ENCODE results near the gene ERCC1.

ERCC1 gene

GRCh38 chr19:45456500-45456815, 32.7 kb upstream of the ERCC1 start:
- Histone ChIP-seq H3K4me3 (ENCODE audit: low read length) (no peak overlapping the region), H3K4me2 (ENCODE audit: low read length) (peak overlapping the region; percentile 24; the same call in 1 of the 2 replicates), H3K36me3 (ENCODE audit: control insufficient read depth, low read length) (no peaks in the 10 kb centered on the region), H3K4me1 (ENCODE audit: control insufficient read depth, low read length) (peaks cover 53% of the 10 kb centered on the region), H4K20me1 (ENCODE audit: control insufficient read depth, insufficient read depth, low read depth, low read length) (no peaks in the 10 kb centered on the region), H3K79me2 (ENCODE audit: control insufficient read depth, low read length) (no peaks in the 10 kb centered on the region), H3K9me2 (replicated peaks; ENCODE audit: control insufficient read depth, low read length) (no peaks in the 10 kb centered on the region), H3K27ac (ENCODE audit: low read depth, low read length) (no peak overlapping the region), H3K27me3 (ENCODE audit: control insufficient read depth, low read length) (no peaks in the 10 kb centered on the region), H3F3A (ENCODE audit: control insufficient read depth, insufficient read depth) (peaks cover 12% of the 10 kb centered on the region), H3K9me3 (ENCODE audit: control insufficient read depth, insufficient read depth, low read length) (no peaks in the 10 kb centered on the region)
- no peak for TF ChIP-seq EZH2phosphoT487 (IDR thresholded peaks at IDR 0.05; ENCODE audit: borderline replicate concordance, low read length)
- TF ChIP-seq CTCF (IDR thresholded peaks at IDR 0.05; ENCODE audit: low read depth, low read length, poor library complexity, severe bottlenecking): no peak

GRCh38 chr19:45455707-45456499, 32.2 kb upstream of the ERCC1 start:
- Histone ChIP-seq H3K27ac (ENCODE audit: low read depth, low read length) (no peak overlapping the region), H3K4me3 (ENCODE audit: low read length) (no peak overlapping the region), H3K9me3 (ENCODE audit: control insufficient read depth, insufficient read depth, low read length) (no peaks in the 10 kb centered on the region), H4K20me1 (ENCODE audit: control insufficient read depth, insufficient read depth, low read depth, low read length) (no peaks in the 10 kb centered on the region), H3K36me3 (ENCODE audit: control insufficient read depth, low read length) (no peaks in the 10 kb centered on the region), H3K4me2 (ENCODE audit: low read length) (peak overlapping the region; percentile 24), H3K79me2 (ENCODE audit: control insufficient read depth, low read length) (no peaks in the 10 kb centered on the region), H3K27me3 (ENCODE audit: control insufficient read depth, low read length) (no peaks in the 10 kb centered on the region), H3K4me1 (ENCODE audit: control insufficient read depth, low read length) (peaks cover 53% of the 10 kb centered on the region), H3F3A (ENCODE audit: control insufficient read depth, insufficient read depth) (peaks cover 14% of the 10 kb centered on the region), H3K9me2 (replicated peaks; ENCODE audit: control insufficient read depth, low read length) (no peaks in the 10 kb centered on the region)
- TF ChIP-seq CTCF (IDR thresholded peaks at IDR 0.05; ENCODE audit: low read depth, low read length, poor library complexity, severe bottlenecking) (no peak), EZH2phosphoT487 (IDR thresholded peaks at IDR 0.05; ENCODE audit: borderline replicate concordance, low read length) (no peak)

GRCh38 chr19:45451850-45452387, 28.2 kb upstream of the ERCC1 start:
- Histone ChIP-seq H3K9me2 (replicated peaks; ENCODE audit: control insufficient read depth, low read length) (no peaks in the 10 kb centered on the region), H3K4me2 (ENCODE audit: low read length) (peak overlapping the region; percentile 91), H3K27me3 (ENCODE audit: control insufficient read depth, low read length) (no peaks in the 10 kb centered on the region), H3K4me1 (ENCODE audit: control insufficient read depth, low read length) (peaks cover 57% of the 10 kb centered on the region), H3K79me2 (ENCODE audit: control insufficient read depth, low read length) (no peaks in the 10 kb centered on the region), H3K36me3 (ENCODE audit: control insufficient read depth, low read length) (no peaks in the 10 kb centered on the region), H3K27ac (ENCODE audit: low read depth, low read length) (no peak overlapping the region), H3K4me3 (ENCODE audit: low read length) (peak overlapping the region; percentile 86), H3K9me3 (ENCODE audit: control insufficient read depth, insufficient read depth, low read length) (no peaks in the 10 kb centered on the region), H3F3A (ENCODE audit: control insufficient read depth, insufficient read depth) (peaks cover 19% of the 10 kb centered on the region), H4K20me1 (ENCODE audit: control insufficient read depth, insufficient read depth, low read depth, low read length) (no peaks in the 10 kb centered on the region)
- TF ChIP-seq CTCF (IDR thresholded peaks at IDR 0.05; ENCODE audit: low read depth, low read length, poor library complexity, severe bottlenecking): no peak
- TF ChIP-seq EZH2phosphoT487 (IDR thresholded peaks at IDR 0.05; ENCODE audit: borderline replicate concordance, low read length): no peak

Data from DOHH2 (cell line).